GM23338 (cell line): ENCODE measurements around the gene PRSS57. TPM values are rescaled to one million over a fixed set of nuclear protein-coding genes. Genes with fewer than 3 reads are reported as not detected.

ENCODE experiments used
- ATAC-seq: fragments of 200-7000 bp; cut with Tn5 transposase; 3 replicates; pipeline ENCODE4 v1.9.1; 2020
- DNase-seq: peaks from one replicate; pipeline ENCODE4 v3.0.0-alpha.2; 2015; ENCODE audit warnings: low spot score
- H2AFZ ChIP-seq: fragments of 200-600 bp; sonication (generic); 2 replicates; pipeline ENCODE4 v1.8.0; 2016; ENCODE audit warnings: antibody characterized with exemption, mild to moderate bottlenecking, moderate library complexity
- H3F3A ChIP-seq: fragments of 200-600 bp; sonication (generic); replicated peaks from 2 replicates; pipeline ENCODE4 v1.8.0; 2017; ENCODE audit warnings: antibody characterized with exemption, mixed run types, low read depth
- H3K27ac ChIP-seq: fragments of 200-600 bp; sonication (generic); 2 replicates; pipeline ENCODE4 v1.6.1; 2016; ENCODE audit warnings: low read depth
- H3K27me3 ChIP-seq: fragments of 200-600 bp; sonication (generic); 2 replicates; pipeline ENCODE4 v1.8.0; 2016; ENCODE audit warnings: mild to moderate bottlenecking, mixed run types, moderate library complexity; ENCODE audit not compliant: insufficient read depth
- H3K36me3 ChIP-seq: fragments of 200-600 bp; sonication (generic); 2 replicates; pipeline ENCODE4 v1.8.0; 2016; ENCODE audit warnings: mild to moderate bottlenecking; ENCODE audit not compliant: insufficient read depth
- H3K4me1 ChIP-seq: fragments of 200-600 bp; sonication (generic); 2 replicates; pipeline ENCODE4 v1.8.0; 2016; ENCODE audit warnings: mild to moderate bottlenecking, moderate library complexity; ENCODE audit not compliant: insufficient read depth
- H3K4me2 ChIP-seq: fragments of 200-600 bp; sonication (generic); 2 replicates; pipeline ENCODE4 v1.7.1; 2017; ENCODE audit warnings: mixed run types
- H3K4me3 ChIP-seq: fragments of 200-600 bp; sonication (generic); 2 replicates; pipeline ENCODE4 v1.6.1; 2016; ENCODE audit warnings: mixed run types
- H3K79me2 ChIP-seq: fragments of 200-600 bp; sonication (generic); replicated peaks from 2 replicates; pipeline ENCODE4 v1.8.0; 2017; ENCODE audit warnings: mild to moderate bottlenecking; ENCODE audit not compliant: insufficient read depth
- H3K9me2 ChIP-seq: fragments of 200-600 bp; sonication (generic); 2 replicates; pipeline ENCODE4 v1.8.0; 2017; ENCODE audit not compliant: insufficient read depth
- H4K20me1 ChIP-seq: fragments of 200-600 bp; sonication (generic); replicated peaks from 2 replicates; pipeline ENCODE4 v1.8.0; 2017; ENCODE audit warnings: mild to moderate bottlenecking; ENCODE audit not compliant: insufficient read depth
- H3K27ac Mint-ChIP-seq: 2 replicates; pipeline ENCODE4 v1.8.0; 2020; ENCODE audit warnings: inconsistent platforms, mild to moderate bottlenecking, moderate library complexity, mixed read lengths
- H3K27me3 Mint-ChIP-seq: 3 replicates; pipeline ENCODE4 v1.8.0; 2022; ENCODE audit warnings: low read depth, mild to moderate bottlenecking, moderate library complexity, mixed read lengths, inconsistent platforms; ENCODE audit not compliant: insufficient read depth, poor library complexity
- H3K36me3 Mint-ChIP-seq: 3 replicates; pipeline ENCODE4 v1.8.0; 2021; ENCODE audit warnings: low read depth, mild to moderate bottlenecking, inconsistent platforms, moderate library complexity, mixed read lengths
- H3K4me1 Mint-ChIP-seq: 3 replicates; pipeline ENCODE4 v1.8.0; 2020; ENCODE audit warnings: mild to moderate bottlenecking, inconsistent platforms, mixed read lengths
- H3K4me3 Mint-ChIP-seq: 3 replicates; pipeline ENCODE4 v1.8.0; 2021; ENCODE audit warnings: moderate library complexity, mild to moderate bottlenecking, inconsistent platforms, mixed read lengths
- H3K9me3 Mint-ChIP-seq: 3 replicates; pipeline ENCODE4 v1.8.0; 2020; ENCODE audit warnings: moderate library complexity, mild to moderate bottlenecking, inconsistent platforms, mixed read lengths
- CREB1 ChIP-seq: fragments of 250-450 bp; sonication (Bioruptor Pico); IDR thresholded peaks from 2 replicates; pipeline ENCODE4 v1.5.0; 2020; ENCODE audit warnings: low read depth, mild to moderate bottlenecking, moderate library complexity
- EZH2 ChIP-seq: fragments of 200-600 bp; sonication (generic); IDR thresholded peaks from one replicate; pipeline ENCODE4 v1.8.0; 2017; ENCODE audit warnings: antibody characterized with exemption, mild to moderate bottlenecking, low read depth; ENCODE audit not compliant: unreplicated experiment
- EZH2phosphoT487 ChIP-seq: fragments of 200-600 bp; sonication (generic); IDR thresholded peaks from one replicate; pipeline ENCODE4 v1.8.1; 2018; ENCODE audit warnings: antibody characterized with exemption; ENCODE audit not compliant: unreplicated experiment
- JUNB ChIP-seq: IDR thresholded peaks from one replicate; pipeline ENCODE4 v1.6.1; 2016; ENCODE audit warnings: antibody characterized with exemption; ENCODE audit not compliant: unreplicated experiment
- NANOG ChIP-seq: IDR thresholded peaks from 2 replicates; pipeline ENCODE4 v1.6.1; 2016; ENCODE audit warnings: antibody characterized with exemption, borderline replicate concordance
- POLR2AphosphoS5 ChIP-seq: IDR thresholded peaks from 2 replicates; pipeline ENCODE4 v1.6.1; 2016; ENCODE audit warnings: antibody characterized with exemption, low read depth
- STAT1 ChIP-seq: IDR thresholded peaks from one replicate; pipeline ENCODE4 v1.6.1; 2016; ENCODE audit warnings: antibody characterized with exemption; ENCODE audit not compliant: unreplicated experiment
- ZNF114 ChIP-seq: fragments of 250-450 bp; sonication (Bioruptor Pico); IDR thresholded peaks from 2 replicates; pipeline ENCODE4 v1.5.0; 2020; ENCODE audit warnings: mild to moderate bottlenecking, moderate library complexity
- ZNF331 ChIP-seq: fragments of 250-450 bp; sonication (Bioruptor Pico); IDR thresholded peaks from 2 replicates; pipeline ENCODE4 v1.5.0; 2020; ENCODE audit warnings: low read depth, mild to moderate bottlenecking, moderate library complexity
- long read RNA-seq: library from polyadenylated mRNA; unstranded; transcript quantifications from one replicate; pipeline ENCODE4 v2.0.0, GENCODE V29; 2020; ENCODE audit not compliant: unreplicated experiment
- polyA plus RNA-seq: library from polyadenylated mRNA; unstranded; fragments of >200 nt; fragmentation: Nextera tagmentation; extraction: Ambion mirVana; gene quantifications from 2 replicates; pipeline ENCODE4 v1.2.1, GENCODE V29; 2016
- total RNA-seq: library from RNA; depleted of rRNA; stranded (reverse); fragments of >200 nt; shearing (Covaris generic); gene quantifications from 2 replicates; pipeline ENCODE4 v1.2.3, GENCODE V29; 2014; rRNA removed
- TF ChIP-seq, protein P1 (sequence below): fragments of 250-450 bp; sonication (Bioruptor Pico); IDR thresholded peaks from 2 replicates; pipeline ENCODE4 v1.5.0; 2020; ENCODE audit warnings: mild to moderate bottlenecking, moderate library complexity
- TF ChIP-seq, protein P2 (sequence below), 2 experiments: fragments of 200-600 bp in 1 of 2; sonication (generic) in 1 of 2; conservative IDR thresholded peaks; 2 replicates each; pipeline versions ENCODE4 v1.5.1 to v1.6.1; 2016 to 2017; ENCODE audit warnings: antibody characterized with exemption in 2 of 2, low read depth in 2 of 2, mild to moderate bottlenecking in 2 of 2, moderate library complexity in 1 of 2
- TF ChIP-seq, protein P3 (sequence below): IDR thresholded peaks from one replicate; pipeline ENCODE4 v1.6.1; 2018; ENCODE audit warnings: antibody characterized with exemption; ENCODE audit not compliant: unreplicated experiment
- TF ChIP-seq, protein P4 (sequence below): IDR thresholded peaks from 2 replicates; pipeline ENCODE4 v1.6.1; 2016; ENCODE audit warnings: antibody characterized with exemption

The PRSS57 gene
- not detected in 2 replicates for total RNA-seq
- polyA plus RNA-seq, result 0.21 and 0.34 TPM in 2 replicates
- long read RNA-seq, result 0 reads

DNA sequence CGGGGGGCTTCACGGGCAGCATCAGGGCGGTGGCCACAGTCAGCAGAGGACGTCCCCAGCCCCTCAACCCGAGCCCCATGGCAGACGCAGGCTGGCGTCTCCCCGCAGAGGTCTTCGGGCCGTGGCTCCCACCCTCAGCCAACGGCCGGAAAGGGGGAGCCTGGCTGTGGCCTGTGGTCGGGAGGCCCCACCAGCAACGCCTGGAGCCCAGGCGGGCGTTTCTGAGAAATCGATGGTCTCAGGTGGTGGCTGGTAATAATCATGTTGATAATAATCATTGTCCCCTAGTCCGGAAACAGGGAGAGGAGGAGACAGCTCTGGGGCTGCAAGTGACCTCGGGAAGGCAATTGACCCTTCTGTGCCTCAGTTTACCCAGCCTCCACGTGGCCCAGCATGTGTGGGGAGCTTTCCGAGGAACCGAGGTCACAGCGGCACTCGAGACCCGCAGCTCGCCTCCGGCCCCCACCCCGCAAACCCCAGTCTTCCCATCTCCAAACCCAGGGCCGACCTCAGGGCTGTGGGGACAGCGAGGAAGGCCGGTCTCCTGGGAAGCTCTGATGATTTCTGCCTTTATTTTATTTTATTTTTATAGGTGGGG is at the start of gene PRSS57:
Gene PRSS57 (minus strand): TSS at position 101 of the 598 bp plus-strand sequence. CDS start 22 bp downstream, at position 79.
- no peaks in the 10 kb centered on the region for H3K79me2 ChIP-seq
- no peak for ATAC-seq
- H3K4me1 ChIP-seq, result no peaks in the 10 kb centered on the region
- TF ChIP-seq NANOG, result no peak
- TF ChIP-seq JUNB, result no peak
- TF ChIP-seq POLR2AphosphoS5, result no peak
- TF ChIP-seq CREB1 (CRISPR knock-in tag), result no peak
- TF ChIP-seq, protein P1, sequence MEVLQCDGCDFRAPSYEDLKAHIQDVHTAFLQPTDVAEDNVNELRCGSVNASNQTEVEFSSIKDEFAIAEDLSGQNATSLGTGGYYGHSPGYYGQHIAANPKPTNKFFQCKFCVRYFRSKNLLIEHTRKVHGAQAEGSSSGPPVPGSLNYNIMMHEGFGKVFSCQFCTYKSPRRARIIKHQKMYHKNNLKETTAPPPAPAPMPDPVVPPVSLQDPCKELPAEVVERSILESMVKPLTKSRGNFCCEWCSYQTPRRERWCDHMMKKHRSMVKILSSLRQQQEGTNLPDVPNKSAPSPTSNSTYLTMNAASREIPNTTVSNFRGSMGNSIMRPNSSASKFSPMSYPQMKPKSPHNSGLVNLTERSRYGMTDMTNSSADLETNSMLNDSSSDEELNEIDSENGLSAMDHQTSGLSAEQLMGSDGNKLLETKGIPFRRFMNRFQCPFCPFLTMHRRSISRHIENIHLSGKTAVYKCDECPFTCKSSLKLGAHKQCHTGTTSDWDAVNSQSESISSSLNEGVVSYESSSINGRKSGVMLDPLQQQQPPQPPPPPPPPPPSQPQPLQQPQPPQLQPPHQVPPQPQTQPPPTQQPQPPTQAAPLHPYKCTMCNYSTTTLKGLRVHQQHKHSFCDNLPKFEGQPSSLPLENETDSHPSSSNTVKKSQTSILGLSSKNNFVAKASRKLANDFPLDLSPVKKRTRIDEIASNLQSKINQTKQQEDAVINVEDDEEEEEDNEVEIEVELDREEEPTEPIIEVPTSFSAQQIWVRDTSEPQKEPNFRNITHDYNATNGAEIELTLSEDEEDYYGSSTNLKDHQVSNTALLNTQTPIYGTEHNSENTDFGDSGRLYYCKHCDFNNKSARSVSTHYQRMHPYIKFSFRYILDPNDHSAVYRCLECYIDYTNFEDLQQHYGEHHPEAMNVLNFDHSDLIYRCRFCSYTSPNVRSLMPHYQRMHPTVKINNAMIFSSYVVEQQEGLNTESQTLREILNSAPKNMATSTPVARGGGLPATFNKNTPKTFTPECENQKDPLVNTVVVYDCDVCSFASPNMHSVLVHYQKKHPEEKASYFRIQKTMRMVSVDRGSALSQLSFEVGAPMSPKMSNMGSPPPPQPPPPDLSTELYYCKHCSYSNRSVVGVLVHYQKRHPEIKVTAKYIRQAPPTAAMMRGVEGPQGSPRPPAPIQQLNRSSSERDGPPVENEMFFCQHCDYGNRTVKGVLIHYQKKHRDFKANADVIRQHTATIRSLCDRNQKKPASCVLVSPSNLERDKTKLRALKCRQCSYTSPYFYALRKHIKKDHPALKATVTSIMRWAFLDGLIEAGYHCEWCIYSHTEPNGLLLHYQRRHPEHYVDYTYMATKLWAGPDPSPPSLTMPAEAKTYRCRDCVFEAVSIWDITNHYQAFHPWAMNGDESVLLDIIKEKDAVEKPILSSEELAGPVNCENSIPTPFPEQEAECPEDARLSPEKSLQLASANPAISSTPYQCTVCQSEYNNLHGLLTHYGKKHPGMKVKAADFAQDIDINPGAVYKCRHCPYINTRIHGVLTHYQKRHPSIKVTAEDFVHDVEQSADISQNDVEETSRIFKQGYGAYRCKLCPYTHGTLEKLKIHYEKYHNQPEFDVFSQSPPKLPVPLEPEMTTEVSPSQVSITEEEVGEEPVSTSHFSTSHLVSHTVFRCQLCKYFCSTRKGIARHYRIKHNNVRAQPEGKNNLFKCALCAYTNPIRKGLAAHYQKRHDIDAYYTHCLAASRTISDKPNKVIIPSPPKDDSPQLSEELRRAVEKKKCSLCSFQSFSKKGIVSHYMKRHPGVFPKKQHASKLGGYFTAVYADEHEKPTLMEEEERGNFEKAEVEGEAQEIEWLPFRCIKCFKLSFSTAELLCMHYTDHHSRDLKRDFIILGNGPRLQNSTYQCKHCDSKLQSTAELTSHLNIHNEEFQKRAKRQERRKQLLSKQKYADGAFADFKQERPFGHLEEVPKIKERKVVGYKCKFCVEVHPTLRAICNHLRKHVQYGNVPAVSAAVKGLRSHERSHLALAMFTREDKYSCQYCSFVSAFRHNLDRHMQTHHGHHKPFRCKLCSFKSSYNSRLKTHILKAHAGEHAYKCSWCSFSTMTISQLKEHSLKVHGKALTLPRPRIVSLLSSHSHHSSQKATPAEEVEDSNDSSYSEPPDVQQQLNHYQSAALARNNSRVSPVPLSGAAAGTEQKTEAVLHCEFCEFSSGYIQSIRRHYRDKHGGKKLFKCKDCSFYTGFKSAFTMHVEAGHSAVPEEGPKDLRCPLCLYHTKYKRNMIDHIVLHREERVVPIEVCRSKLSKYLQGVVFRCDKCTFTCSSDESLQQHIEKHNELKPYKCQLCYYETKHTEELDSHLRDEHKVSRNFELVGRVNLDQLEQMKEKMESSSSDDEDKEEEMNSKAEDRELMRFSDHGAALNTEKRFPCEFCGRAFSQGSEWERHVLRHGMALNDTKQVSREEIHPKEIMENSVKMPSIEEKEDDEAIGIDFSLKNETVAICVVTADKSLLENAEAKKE (CRISPR knock-in tag), result no peak
- TF ChIP-seq, protein P2, sequence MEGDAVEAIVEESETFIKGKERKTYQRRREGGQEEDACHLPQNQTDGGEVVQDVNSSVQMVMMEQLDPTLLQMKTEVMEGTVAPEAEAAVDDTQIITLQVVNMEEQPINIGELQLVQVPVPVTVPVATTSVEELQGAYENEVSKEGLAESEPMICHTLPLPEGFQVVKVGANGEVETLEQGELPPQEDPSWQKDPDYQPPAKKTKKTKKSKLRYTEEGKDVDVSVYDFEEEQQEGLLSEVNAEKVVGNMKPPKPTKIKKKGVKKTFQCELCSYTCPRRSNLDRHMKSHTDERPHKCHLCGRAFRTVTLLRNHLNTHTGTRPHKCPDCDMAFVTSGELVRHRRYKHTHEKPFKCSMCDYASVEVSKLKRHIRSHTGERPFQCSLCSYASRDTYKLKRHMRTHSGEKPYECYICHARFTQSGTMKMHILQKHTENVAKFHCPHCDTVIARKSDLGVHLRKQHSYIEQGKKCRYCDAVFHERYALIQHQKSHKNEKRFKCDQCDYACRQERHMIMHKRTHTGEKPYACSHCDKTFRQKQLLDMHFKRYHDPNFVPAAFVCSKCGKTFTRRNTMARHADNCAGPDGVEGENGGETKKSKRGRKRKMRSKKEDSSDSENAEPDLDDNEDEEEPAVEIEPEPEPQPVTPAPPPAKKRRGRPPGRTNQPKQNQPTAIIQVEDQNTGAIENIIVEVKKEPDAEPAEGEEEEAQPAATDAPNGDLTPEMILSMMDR (conservative IDR thresholded peaks at IDR 0.05; ENCODE audit: low read depth in 2 of 2), result no peak
- TF ChIP-seq, protein P3, sequence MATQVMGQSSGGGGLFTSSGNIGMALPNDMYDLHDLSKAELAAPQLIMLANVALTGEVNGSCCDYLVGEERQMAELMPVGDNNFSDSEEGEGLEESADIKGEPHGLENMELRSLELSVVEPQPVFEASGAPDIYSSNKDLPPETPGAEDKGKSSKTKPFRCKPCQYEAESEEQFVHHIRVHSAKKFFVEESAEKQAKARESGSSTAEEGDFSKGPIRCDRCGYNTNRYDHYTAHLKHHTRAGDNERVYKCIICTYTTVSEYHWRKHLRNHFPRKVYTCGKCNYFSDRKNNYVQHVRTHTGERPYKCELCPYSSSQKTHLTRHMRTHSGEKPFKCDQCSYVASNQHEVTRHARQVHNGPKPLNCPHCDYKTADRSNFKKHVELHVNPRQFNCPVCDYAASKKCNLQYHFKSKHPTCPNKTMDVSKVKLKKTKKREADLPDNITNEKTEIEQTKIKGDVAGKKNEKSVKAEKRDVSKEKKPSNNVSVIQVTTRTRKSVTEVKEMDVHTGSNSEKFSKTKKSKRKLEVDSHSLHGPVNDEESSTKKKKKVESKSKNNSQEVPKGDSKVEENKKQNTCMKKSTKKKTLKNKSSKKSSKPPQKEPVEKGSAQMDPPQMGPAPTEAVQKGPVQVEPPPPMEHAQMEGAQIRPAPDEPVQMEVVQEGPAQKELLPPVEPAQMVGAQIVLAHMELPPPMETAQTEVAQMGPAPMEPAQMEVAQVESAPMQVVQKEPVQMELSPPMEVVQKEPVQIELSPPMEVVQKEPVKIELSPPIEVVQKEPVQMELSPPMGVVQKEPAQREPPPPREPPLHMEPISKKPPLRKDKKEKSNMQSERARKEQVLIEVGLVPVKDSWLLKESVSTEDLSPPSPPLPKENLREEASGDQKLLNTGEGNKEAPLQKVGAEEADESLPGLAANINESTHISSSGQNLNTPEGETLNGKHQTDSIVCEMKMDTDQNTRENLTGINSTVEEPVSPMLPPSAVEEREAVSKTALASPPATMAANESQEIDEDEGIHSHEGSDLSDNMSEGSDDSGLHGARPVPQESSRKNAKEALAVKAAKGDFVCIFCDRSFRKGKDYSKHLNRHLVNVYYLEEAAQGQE, result no peak
- TF ChIP-seq, protein P4, sequence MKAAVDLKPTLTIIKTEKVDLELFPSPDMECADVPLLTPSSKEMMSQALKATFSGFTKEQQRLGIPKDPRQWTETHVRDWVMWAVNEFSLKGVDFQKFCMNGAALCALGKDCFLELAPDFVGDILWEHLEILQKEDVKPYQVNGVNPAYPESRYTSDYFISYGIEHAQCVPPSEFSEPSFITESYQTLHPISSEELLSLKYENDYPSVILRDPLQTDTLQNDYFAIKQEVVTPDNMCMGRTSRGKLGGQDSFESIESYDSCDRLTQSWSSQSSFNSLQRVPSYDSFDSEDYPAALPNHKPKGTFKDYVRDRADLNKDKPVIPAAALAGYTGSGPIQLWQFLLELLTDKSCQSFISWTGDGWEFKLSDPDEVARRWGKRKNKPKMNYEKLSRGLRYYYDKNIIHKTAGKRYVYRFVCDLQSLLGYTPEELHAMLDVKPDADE, result no peak
- TF ChIP-seq ZNF114 (CRISPR knock-in tag), result no peak
- no peak for TF ChIP-seq EZH2
- no peak for TF ChIP-seq EZH2phosphoT487
- TF ChIP-seq ZNF331 (CRISPR knock-in tag), result no peak
- TF ChIP-seq STAT1, result no peak
- H3K4me3 ChIP-seq, result no peak within 1 kb of the TSS
- no peak within 1 kb of the TSS for H3K4me2 ChIP-seq
- no peaks in the 10 kb centered on the region for H3K9me2 ChIP-seq
- no peak within 1 kb of the TSS for H2AFZ ChIP-seq
- H3K27me3 ChIP-seq, result no peaks in the 10 kb centered on the region
- H3F3A ChIP-seq, result no peaks in the 10 kb centered on the region
- H3K36me3 ChIP-seq, result no peaks in the 10 kb centered on the region
- Mint-ChIP-seq H3K4me3 (no peak within 1 kb of the TSS), H3K36me3 (no peaks in the 10 kb centered on the region), H3K9me3 (no peaks in the 10 kb centered on the region), H3K4me1 (no peaks in the 10 kb centered on the region), H3K27ac (no peak within 1 kb of the TSS), H3K27me3 (peaks cover 5% of the 10 kb centered on the region)
- no peak within 1 kb of the TSS for H3K27ac ChIP-seq
- no peak for DNase-seq
- H4K20me1 ChIP-seq, result no peaks in the 10 kb centered on the region
